ENCODE results near the gene KRTAP19-6.
"Not testable (repeated sequence)": the region's sequence is repeated elsewhere in the genome, so short reads cannot be mapped to it uniquely, and the experiment has no call there.

KRTAP19-6 gene

GRCh38 chr21:30515681-30516080 lies 26.0 kb downstream of the KRTAP19-6 start:
- H3K27ac ChIP-seq: no peak overlapping the region
- no peak for TF ChIP-seq CTCF (conservative IDR thresholded peaks at IDR 0.05)

GRCh38 chr21:30505621-30506205 lies 36.0 kb downstream of the KRTAP19-6 start:
- TF ChIP-seq CTCF (conservative IDR thresholded peaks at IDR 0.05): peak; percentile 95
- not testable (repeated sequence) for H3K27ac ChIP-seq

GRCh38 chr21:30502041-30502440 lies 39.6 kb downstream of the KRTAP19-6 start, which contains the start of gene KRTAP19-5:
Gene KRTAP19-5, minus strand, starts transcription at chr21:30502141. Its CDS starts 51 bp downstream, at chr21:30502090.
- no peak within 1 kb of the TSS for H3K27ac ChIP-seq
- no peak for TF ChIP-seq CTCF (conservative IDR thresholded peaks at IDR 0.05)

GRCh38 chr21:30497065-30497464 lies 44.6 kb downstream of the KRTAP19-6 start, which contains the start of gene KRTAP19-4:
Gene KRTAP19-4, minus strand, starts transcription at chr21:30497165. Its CDS starts 55 bp downstream, at chr21:30497110.
- TF ChIP-seq CTCF (conservative IDR thresholded peaks at IDR 0.05): no peak
- no peak within 1 kb of the TSS for H3K27ac ChIP-seq

GRCh38 chr21:30491963-30492428 lies 49.7 kb downstream of the KRTAP19-6 start, which contains the start of gene KRTAP19-3:
Gene KRTAP19-3, minus strand, starts transcription at chr21:30492013. Its CDS starts 56 bp downstream, at chr21:30491957.
- TF ChIP-seq CTCF (conservative IDR thresholded peaks at IDR 0.05): no peak

More at GRCh38 chr21:30491963-30492428, 49.7 kb downstream of the KRTAP19-6 start, which contains the start of gene KRTAP19-3:
- H3K27ac ChIP-seq: no peak within 1 kb of the TSS
